Measurements from ENCODE around the gene WFDC5.

GRCh38 chr20:45153752-45154151 is 38.8 kb upstream of the WFDC5 start:
- no peak for TF ChIP-seq POLR2A (IDR thresholded peaks at IDR 0.05)
- no peak for TF ChIP-seq CTCF (IDR thresholded peaks at IDR 0.05)

Measured in lower leg skin (tissue), 3 donors.